GM12801 (cell line): ENCODE data around the gene PPP1R9B.

Source experiments
- CTCF ChIP-seq: IDR thresholded peaks from one replicate; pipeline ENCODE4 v1.5.1; 2011; ENCODE audit warnings: control low read depth; ENCODE audit not compliant: insufficient read length; ENCODE audit errors: extremely low read depth

PPP1R9B gene

DNA sequence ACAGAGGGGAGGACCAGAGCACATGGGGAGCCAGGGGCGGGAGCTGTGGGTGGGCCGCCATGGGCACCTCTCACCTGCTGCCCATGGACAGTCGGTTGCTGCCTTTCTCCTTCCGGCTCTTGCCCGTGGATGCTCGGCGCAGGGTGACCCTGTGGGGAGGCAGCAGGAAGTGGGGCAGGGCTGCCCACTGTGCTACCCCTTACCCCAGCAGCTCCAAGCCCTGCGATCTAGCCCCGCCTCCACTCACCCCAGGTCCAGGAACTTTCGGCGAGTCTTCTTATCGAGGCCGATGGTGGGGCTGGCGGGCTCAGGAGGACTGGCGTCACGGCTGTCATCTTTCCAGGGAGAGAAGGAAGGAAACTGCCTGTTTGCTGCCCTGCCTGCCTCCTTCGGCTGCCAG, 34.7 kb downstream of the PPP1R9B start:
- TF ChIP-seq CTCF = no peak

DNA sequence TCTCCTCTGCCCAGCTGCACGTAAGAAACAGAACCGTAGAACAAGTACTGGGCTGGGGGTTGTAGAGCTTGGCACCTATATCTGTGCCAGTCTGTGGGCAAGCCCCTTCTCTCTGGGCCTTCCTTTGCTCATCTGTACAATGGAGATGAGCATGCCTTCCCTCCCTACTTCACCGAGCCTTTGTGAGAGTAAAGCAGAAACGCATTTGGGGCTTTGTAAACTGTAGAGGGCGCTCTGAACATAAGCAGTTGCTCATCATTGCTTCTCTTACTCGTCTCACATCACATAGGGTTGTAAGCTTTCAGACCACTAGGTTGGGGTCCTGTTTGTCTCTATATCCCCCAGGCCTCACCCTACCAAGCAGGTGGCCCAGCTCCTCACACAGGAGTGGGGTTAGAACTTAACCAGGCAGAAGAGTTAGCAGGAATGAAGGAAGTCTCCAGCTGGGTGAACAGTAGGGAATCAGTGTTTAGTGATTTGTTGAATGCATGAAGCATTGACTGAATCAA, 35.6 kb downstream of the PPP1R9B start:
- no peak for TF ChIP-seq CTCF

DNA sequence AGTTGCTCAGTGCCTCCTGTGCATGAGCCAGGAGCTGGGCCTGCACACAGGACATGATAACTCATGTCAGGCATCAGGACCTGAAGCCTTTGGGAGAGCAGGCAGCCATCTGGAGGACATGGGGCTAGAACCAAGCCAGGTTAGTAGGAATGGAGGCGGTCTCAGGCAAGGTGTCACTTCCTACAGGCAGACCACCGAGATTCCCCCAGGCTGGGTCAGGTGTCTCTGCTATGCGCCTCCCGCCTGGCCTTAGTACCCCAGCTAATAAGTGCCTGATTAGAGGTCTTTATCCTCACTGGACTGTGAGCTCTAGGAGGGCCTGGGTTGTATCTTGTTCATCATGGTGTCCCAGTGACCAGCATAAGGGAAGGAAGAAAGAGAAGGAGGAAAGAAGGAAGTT, 36.1 kb downstream of the PPP1R9B start:
- TF ChIP-seq CTCF = no peak

- TF ChIP-seq CTCF = no peak
Observed at GRCh38 chr17:50113624-50114320, 36.7 kb downstream of the PPP1R9B start.

DNA sequence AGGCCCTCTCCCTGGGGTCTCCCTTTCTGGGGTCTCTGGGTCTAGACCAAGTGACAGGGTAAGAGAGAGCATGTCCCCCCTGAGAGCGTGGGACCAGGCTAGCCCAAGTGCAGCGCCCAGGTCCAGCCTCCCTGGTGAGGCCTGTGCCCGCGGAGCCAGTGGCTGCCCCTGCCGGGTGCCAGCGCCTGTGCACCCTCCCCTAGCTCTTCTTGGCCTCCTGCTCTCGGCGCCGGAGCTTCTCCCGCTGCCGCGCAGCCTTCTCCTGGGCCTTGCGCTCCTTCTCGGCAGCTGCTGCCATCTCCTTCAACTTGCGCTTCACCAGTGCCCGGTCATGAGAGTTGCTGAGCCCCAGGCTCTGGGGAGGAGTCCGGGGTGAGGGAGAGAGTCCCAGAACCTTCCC, 37.8 kb downstream of the PPP1R9B start:
- no peak for TF ChIP-seq CTCF

GRCh38 chr17:50111673-50112655, 38.5 kb downstream of the PPP1R9B start:
- TF ChIP-seq CTCF = no peak

DNA sequence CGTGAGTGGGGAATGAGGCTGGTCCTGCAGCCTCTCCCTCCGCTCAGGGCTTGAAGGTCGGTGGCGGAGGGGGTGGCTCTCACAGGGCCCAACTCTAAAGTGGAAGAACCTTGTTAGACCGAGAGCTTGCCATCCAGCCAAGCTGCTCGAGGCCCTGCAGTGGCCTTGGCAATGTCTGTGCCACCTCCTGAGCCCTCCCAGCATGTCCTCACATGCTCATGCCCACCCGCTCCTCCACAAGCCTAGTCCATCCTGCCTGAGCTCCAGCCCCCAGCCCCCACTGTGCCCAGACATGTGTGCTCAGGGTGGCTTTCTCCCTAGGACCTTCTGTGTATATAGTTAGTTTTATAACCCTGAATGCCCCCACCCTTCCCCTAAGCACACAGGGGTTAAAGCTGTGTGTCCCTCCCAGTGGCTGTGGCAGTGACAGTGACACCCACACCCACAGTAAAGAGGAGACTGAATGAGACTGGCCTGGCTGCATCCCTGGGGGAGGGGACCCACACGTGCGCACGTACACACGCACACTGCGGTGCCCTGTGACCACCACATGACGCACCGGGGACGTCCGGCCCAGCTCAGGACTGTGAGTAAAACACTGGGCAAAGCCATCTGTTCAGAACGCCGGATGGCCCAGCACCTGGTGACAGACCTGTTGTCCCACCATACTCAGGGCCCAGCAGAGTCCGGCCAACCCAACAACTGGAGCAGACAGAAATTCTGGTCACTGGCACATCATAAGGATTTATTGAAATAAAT, 39.7 kb downstream of the PPP1R9B start:
- TF ChIP-seq CTCF = no peak
